Nucleus accumbens (tissue), 56 donors: ENCODE results near the gene DAZAP1.

Source experiments
- DNase-seq, 56 donors: peaks; one replicate each; lab custom pipeline; 2025; lab: John Stamatoyannopoulos, UW

The DAZAP1 gene

GRCh38 chr19:1407528-1408299, at the start of gene DAZAP1:
TSS of gene DAZAP1 (plus strand) at chr19:1407586. CDS start at chr19:1407774, 188 bp downstream.
- DNase-seq = peak in 2 of 56 donors; percentile 26 to 56

GRCh38 chr19:1360126-1360817, 47.1 kb upstream of the DAZAP1 start:
- DNase-seq = peak in 2 of 56 donors; percentile 19 to 60

DNA sequence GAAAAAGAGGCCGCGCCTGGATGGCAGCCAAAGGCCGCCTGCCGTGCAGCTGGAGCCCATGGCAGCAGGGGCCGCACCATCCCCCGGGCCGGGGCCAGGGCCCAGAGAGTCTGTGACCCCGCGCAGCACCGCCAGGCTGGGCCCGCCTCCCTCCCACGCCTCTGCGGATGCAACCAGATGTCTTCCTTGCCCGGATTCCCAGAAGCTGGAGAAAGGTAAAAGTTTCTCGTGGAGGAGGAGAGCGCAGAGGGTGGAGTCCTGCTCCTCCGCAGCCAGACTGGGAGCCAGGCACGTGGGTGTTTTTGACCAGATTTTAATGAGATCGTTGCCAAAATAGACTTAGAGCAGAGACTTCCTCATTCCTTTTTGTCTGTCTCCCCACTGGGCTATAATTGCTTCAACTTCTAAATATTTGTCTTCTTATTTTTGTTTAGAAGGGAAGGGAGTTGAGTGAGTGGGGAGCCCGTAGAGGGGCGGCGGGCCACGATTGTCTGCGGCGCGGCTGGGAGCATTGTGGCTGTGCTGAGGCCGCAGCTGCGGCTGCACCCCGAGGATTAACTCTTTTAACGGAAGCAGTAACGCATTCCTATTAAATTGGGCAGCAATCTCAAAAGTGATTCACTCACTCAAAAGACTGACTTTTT, 46.4 kb upstream of the DAZAP1 start:
- DNase-seq = peak in 54 of 56 donors; percentile 17 to 92 (median 77)

DNA sequence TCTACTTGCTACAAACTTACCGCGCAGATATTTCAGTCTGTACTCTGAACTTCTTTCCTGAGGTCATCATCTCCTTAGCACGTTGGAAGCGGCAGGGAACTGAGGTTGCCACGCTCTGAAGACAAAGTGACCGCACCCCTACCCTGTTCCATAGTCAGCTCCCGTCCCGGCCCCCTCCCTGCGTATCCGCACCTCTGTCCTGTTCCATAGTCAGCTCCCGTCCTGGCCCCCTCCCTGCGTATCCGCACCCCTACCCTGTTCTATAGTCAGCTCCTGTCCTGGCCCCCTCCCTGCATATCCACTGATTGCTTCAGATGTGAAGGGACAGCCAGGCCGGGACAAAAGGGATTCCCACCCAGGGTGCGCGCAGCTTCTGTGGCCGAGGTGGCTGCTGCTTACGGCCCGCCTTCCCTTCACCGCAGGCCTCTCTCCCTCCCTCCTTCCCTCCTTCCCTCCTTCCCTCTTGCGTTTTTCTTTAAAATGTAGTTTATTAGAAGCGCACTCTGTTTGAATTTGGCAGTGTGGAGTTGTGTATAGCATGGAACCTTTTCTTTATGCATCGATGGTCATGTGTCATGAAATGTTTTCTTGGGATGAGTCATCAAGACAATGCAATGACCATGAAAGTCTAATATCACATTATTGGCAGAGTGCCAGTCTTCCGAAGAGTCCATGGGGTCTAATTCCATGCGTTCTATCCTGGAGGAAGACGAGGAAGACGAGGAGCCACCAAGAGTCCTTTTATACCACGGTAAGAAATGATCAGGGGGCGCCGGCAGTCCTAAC, 45.6 kb upstream of the DAZAP1 start:
- DNase-seq = no peak

DNA sequence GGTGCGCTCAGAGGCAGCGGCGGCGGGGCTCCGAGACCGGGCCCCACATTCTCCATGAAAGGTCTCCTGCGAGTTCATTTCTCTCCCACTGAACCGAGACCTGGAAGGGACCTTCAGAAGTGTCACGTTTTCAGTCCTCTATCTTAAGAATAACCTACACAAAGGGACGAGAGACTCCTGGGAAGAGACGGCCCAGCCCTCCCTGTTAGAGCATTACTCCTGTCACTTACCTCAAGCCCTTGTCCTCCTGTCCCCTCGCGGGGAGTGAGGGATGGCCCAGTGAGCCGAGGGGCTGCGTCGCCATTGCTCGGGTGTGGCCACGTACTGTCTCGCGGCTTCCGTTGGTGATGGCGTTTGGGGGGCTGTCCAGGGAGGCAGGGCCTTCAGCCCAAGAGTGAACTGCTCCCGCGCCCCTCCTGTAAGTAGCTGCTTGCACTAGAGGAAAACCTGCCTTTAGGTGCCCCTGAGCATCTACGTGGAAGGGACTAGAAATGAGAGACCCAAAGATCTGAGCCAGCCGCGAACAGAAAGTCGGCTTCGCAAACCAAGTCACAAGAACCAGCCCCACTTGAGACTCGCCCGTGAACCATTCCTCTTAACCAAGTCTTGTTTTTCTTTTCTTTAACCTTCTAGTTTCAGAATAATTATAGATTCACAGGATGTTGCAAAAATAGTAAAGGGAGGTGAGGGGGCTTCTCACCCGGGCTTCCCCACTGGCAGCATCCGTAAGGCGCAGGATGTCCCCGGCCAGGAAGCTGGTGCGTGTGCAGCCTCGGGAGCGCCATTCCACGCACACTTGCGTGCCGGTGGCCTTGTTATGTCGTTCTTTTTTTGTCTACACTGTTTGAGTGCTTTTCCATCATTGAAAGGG, 44.8 kb upstream of the DAZAP1 start:
- no peak for DNase-seq

DNA sequence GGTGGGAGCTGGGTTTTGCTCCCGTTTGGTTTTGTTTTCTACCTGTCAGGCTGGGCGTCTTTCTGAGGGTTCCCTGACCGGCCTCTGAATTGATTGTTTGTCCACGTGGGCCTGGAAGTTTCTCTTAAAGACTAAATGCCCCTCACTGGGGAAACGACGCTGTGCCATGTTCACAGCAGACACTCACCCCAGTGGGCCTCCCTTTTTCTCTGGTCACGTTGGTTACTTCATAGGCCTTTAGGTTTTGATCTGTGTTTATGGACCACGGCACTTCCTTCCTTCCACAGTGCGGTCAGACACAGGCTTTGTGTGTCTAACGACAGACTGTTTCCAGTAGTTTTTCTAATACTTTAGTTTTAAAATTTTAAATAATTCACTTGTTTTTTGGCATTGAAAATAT, 43.8 kb upstream of the DAZAP1 start:
- no peak for DNase-seq

DNA sequence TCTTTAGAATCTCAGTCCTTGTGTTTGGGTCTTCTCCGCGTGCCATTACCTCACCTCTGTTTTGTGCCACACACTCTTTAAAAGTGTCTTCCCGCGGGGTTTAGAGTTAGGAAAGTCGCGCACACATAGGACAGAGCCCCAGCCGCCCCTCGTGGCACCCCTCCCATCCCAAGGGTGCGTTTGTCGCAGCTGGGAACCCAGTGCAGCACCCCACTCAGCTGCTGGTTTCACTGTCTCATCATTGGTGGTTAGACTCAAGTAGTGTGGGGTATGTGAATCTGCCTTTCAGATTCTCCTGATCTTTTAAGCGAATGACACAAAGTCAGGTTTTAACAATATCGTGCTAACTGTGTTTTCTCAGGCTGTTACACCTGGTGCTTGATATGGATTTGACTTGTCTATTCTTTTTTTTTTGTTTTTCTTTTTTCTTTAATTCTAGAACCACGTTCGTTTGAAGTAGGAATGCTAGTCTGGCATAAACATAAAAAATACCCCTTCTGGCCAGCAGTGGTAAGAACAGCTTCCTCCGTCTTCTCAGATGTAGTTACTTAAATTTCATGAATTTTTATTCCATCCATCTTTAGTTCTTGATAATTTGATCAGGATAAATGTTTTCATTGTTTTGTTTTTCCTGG, 43.2 kb upstream of the DAZAP1 start:
- no peak for DNase-seq

DNA sequence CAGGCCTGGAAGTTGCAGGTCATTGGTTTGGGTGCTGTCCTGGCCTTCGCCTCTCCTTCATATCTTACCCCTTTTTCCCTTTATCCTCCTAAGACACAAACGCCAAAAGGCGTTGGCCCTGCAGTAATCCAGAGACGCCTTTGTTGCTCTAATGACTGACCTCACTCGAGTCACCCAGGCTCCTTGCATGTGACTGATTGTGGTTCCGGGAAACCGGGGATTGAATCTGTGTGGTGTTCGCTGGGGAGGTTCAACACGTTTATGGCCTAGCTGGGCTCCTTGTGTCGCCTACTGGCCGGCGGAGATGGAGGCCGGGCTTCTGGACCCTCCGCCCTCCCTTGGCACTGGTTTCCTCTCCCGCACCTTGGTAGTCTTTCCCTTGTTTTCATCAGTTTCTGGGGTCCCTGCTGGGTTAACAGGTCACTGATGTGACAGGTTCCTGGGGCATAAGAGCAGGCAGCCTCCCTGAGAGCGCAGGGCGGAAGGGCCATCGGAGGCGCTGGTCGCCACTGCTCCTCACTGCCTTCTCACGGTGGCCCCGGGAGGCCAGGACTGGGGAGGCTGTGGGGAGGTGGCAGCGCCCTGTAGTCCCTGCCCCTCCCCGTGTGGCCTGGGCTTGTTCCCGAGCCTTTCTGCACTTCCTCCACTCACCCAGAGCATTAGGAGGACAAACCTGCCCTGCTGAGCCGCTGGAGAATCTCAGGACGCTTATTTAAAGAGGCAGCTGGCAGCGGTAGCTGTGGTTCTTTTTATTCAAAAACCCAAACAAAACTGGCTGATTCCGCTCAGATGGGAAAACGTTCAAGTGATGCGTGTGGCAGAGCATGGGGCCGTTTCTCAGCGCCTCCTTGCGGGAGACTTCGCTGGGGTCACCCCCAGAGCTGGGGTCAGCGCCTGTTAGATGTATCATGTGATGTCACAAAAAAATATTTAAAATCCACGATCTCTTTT, 41.8 kb upstream of the DAZAP1 start:
- DNase-seq = peak in 8 of 56 donors; percentile 12 to 54 (median 32)

DNA sequence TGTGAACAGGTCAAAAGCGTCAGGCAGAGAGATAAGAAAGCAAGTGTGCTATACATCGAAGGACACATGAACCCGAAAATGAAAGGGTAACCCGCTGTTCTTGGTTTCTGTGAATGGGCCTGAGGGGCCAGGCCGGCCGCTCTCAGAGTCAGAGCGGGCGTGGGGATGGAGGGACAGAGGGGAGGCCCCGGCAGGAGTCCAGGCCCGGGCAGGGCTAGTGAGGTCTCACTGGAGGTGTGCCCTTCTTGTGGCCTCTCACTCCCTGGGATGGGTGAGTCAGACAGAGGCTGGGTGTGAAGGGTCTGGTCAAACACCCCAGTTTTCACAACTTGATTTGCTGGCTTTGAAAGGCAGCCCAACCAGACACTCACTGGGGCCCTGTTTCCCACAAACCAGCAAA, 41.1 kb upstream of the DAZAP1 start:
- DNase-seq = no peak

DNA sequence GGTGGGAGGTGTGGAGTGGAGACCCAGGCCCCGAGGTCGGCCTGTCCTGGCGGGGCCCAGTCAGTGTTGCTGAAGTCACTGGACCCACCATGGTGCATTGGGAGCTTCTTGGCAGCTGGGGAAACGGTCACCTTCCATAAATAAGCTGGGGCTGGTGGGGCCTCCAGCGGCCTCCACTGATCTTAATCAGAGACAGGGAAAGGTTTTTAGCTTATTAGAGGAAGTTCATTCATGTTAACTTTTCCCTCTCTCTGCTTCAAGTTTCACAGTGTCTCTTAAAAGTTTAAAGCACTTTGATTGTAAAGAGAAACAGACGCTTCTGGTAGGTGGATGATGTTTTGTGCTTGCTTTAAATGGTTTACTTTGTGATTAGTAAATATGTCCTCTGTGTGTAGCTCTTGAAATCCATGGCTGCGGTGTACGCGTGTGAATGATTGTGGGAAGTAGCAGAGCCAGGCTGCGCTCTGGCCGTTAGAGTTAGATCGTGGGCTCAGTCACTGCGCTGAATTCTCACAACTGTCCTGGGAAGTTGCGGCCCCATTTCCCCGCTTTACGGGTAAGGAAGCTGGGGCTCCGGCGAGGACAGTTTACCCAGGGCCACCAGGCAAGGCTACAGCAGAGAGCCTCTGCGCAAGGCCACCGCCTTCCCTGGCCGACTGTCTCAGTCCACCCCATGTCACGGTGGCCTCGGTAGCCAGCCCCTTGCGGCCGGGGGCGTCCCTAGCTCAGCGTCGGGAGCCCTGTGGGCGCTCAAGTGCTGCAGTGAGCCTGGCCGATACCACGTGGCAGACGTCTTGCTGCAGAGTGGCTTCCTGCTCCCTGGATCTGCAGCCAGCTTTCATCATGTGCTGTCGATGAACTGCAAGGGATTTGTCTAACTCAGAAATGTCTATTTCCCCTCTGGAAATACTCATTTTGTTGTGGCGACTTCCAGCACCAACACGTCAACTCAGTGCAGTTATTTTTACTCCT, 40.2 kb upstream of the DAZAP1 start:
- no peak for DNase-seq

- DNase-seq = no peak
These were observed 38.1 kb upstream of the DAZAP1 start for GRCh38 chr19:1369214-1369805.

- no peak for DNase-seq
These were observed 36.6 kb upstream of the DAZAP1 start for GRCh38 chr19:1370579-1371361.

GRCh38 chr19:1373042-1373533, 34.3 kb upstream of the DAZAP1 start:
- DNase-seq = no peak

GRCh38 chr19:1373534-1374249, 33.7 kb upstream of the DAZAP1 start:
- peak in 25 of 56 donors; percentile 13 to 73 (median 37) for DNase-seq

GRCh38 chr19:1374250-1374577, 33.2 kb upstream of the DAZAP1 start:
- no peak for DNase-seq
